KMS-11 (cell line): Measurements from ENCODE around the gene CFAP52.

Experiments used
- H2AFZ ChIP-seq: fragments of 200-600 bp; sonication (generic); 2 replicates; pipeline ENCODE4 v1.6.1; 2016; ENCODE audit warnings: antibody characterized with exemption, mixed run types, low read depth
- H3K27ac ChIP-seq: fragments of 200-600 bp; sonication (generic); 2 replicates; pipeline ENCODE4 v1.6.1; 2016; ENCODE audit warnings: mild to moderate bottlenecking, mixed run types
- H3K27me3 ChIP-seq: fragments of 200-600 bp; sonication (generic); 2 replicates; pipeline ENCODE4 v1.6.1; 2017; ENCODE audit warnings: mild to moderate bottlenecking, low read depth, mixed run types, moderate library complexity; ENCODE audit not compliant: insufficient read depth
- H3K36me3 ChIP-seq: fragments of 200-600 bp; sonication (generic); 2 replicates; pipeline ENCODE4 v1.6.1; 2017; ENCODE audit warnings: mild to moderate bottlenecking, mixed run types; ENCODE audit not compliant: insufficient read depth
- H3K4me1 ChIP-seq: fragments of 200-600 bp; sonication (generic); 2 replicates; pipeline ENCODE4 v1.6.1; 2016; ENCODE audit warnings: mild to moderate bottlenecking, low read depth, mixed run types; ENCODE audit not compliant: poor library complexity, severe bottlenecking
- H3K4me2 ChIP-seq: fragments of 200-600 bp; sonication (generic); 2 replicates; pipeline ENCODE4 v1.7.0; 2016; ENCODE audit warnings: mild to moderate bottlenecking, mixed run types
- H3K4me3 ChIP-seq: fragments of 200-600 bp; sonication (generic); IDR thresholded peaks from 2 replicates; pipeline ENCODE4 v1.6.1; 2017; ENCODE audit warnings: low read depth, low read length, mixed read lengths; ENCODE audit not compliant: insufficient read depth
- H3K79me2 ChIP-seq: fragments of 200-600 bp; sonication (generic); 2 replicates; pipeline ENCODE4 v1.6.1; 2016; ENCODE audit warnings: low read depth, mixed run types; ENCODE audit not compliant: insufficient read depth
- H3K9ac ChIP-seq: fragments of 200-600 bp; sonication (generic); 2 replicates; pipeline ENCODE4 v1.6.1; 2016; ENCODE audit warnings: mild to moderate bottlenecking, mixed run types
- H4K20me1 ChIP-seq: fragments of 200-600 bp; sonication (generic); 2 replicates; pipeline ENCODE4 v1.6.1; 2016; ENCODE audit warnings: mild to moderate bottlenecking, mixed run types; ENCODE audit not compliant: insufficient read depth
- CTCF ChIP-seq: fragments of 200-600 bp; sonication (generic); conservative IDR thresholded peaks from 2 replicates; pipeline ENCODE4 v1.6.1; 2017; ENCODE audit warnings: low read depth, mild to moderate bottlenecking, antibody characterized with exemption, low read length, moderate library complexity, mixed read lengths

CFAP52 gene

GRCh38 chr17:9668517-9668916 is 92.1 kb downstream of the CFAP52 start:
- Histone ChIP-seq H2AFZ (no peak overlapping the region), H3K4me3 (no peak overlapping the region), H3K9ac (no peak overlapping the region), H4K20me1 (no peaks in the 10 kb centered on the region), H3K4me1 (no peaks in the 10 kb centered on the region), H3K27me3 (no peaks in the 10 kb centered on the region), H3K4me2 (no peak overlapping the region), H3K79me2 (no peaks in the 10 kb centered on the region), H3K27ac (no peak overlapping the region), H3K36me3 (no peaks in the 10 kb centered on the region)
- no peak for TF ChIP-seq CTCF

- no peak overlapping the region for H3K4me2 ChIP-seq
- H3K4me1 ChIP-seq = no peaks in the 10 kb centered on the region
- H3K36me3 ChIP-seq = no peaks in the 10 kb centered on the region
- H2AFZ ChIP-seq = no peak overlapping the region
- H3K4me3 ChIP-seq = no peak overlapping the region
- no peak for TF ChIP-seq CTCF
- H4K20me1 ChIP-seq = no peaks in the 10 kb centered on the region
- no peak overlapping the region for H3K27ac ChIP-seq
- H3K27me3 ChIP-seq = no peaks in the 10 kb centered on the region
- H3K9ac ChIP-seq = no peak overlapping the region
- H3K79me2 ChIP-seq = no peaks in the 10 kb centered on the region
Observed at GRCh38 chr17:9669551-9670008, 93.1 kb downstream of the CFAP52 start.

- no peak for TF ChIP-seq CTCF
- H3K4me1 ChIP-seq = no peaks in the 10 kb centered on the region
- no peak overlapping the region for H3K4me3 ChIP-seq
- no peaks in the 10 kb centered on the region for H3K79me2 ChIP-seq
- H4K20me1 ChIP-seq = no peaks in the 10 kb centered on the region
- no peaks in the 10 kb centered on the region for H3K27me3 ChIP-seq
- no peaks in the 10 kb centered on the region for H3K36me3 ChIP-seq
- H2AFZ ChIP-seq = no peak overlapping the region
- no peak overlapping the region for H3K9ac ChIP-seq
- no peak overlapping the region for H3K4me2 ChIP-seq
- H3K27ac ChIP-seq = no peak overlapping the region
Observed at GRCh38 chr17:9670596-9670995, 94.2 kb downstream of the CFAP52 start.

- Histone ChIP-seq H3K36me3 (no peaks in the 10 kb centered on the region), H3K4me1 (no peaks in the 10 kb centered on the region), H3K9ac (no peak overlapping the region), H4K20me1 (no peaks in the 10 kb centered on the region), H3K27me3 (no peaks in the 10 kb centered on the region), H3K79me2 (no peaks in the 10 kb centered on the region), H3K4me2 (no peak overlapping the region), H3K4me3 (no peak overlapping the region), H3K27ac (no peak overlapping the region), H2AFZ (no peak overlapping the region)
- no peak for TF ChIP-seq CTCF
Observed at GRCh38 chr17:9671559-9671958, 95.1 kb downstream of the CFAP52 start.
